DMS79 treated with DMSO at 0.1 percent for 48 hours (cell line): ENCODE measurements around the gene PAM16.

ENCODE experiments used
- DNase-seq: peaks from one replicate; lab custom pipeline; 2025; lab: John Stamatoyannopoulos, UW

Gene PAM16

DNA sequence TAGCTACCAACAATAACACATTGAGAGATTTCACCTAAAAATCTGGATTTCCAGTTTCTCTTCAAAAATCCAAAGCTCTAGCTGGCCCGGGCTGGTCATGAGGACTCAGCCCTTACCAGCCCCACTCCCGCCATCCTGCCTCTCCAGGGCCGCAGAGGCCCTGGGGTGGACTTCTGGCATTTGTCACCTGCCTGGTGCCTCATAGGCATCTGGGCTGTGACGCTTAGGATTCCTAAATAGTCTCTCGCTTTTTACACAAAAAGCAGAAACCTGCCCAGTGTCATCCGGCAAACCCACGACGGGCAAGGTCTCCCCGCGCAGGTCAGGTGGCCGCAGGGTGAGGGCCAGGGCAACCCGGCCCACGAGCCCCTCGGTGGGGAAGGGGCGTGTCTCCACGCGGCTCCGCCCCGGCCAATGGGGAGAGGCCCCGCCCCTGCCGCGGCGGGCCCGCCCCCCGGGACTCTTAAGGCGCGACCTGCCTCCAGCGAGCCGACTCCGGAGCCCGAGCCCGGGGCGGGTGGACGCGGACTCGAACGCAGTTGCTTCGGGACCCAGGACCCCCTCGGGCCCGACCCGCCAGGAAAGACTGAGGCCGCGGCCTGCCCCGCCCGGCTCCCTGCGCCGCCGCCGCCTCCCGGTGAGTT lies 20.4 kb upstream of the PAM16 start, which contains the start of gene VASN:
TSS of gene VASN (plus strand) at position 492 of the 644 bp plus-strand sequence. CDS start 9,030 bp downstream, outside the sequence.
- DNase-seq, result no peak

DNA sequence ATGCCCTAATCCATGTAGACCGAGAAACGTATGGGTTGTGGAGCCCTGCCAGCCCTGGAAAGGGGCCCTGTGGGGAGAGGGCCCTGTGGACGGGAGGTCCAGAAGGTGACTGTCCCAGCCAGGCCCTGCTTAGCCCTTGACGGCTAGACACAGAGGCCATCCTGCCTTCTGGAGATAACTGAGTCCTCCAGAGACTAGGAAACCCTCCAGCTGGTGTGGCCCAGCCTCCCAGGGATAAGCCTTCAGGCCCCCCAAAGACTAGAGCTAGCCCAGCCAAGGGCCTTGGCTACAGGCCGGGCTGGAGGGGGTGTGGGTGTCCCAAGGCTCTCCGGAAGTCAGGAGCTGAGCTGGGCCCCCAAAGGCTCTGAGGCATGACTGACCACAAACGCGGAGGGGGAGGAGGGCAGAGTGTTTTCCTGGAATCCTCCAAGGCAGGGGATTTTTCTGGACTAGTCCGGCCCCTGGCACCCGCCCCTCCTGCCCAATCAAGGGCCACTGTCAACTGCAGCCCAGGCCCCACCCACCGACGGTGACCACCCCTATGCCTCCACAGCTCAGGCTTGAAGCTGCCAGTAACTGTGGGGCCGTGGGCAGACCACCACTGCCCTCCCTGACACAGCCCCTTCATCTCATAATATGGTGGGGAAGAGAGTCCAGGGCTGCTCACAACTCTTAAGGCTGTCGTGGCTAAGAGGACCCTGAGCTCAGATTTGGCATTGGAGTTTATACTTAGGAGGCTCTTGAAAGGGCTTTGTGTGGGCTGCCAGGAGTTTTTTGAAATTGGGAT lies 19.6 kb upstream of the PAM16 start:
- no peak for DNase-seq

- DNase-seq, result no peak
Measured at GRCh38 chr16:4370151-4370550, 19.0 kb upstream of the PAM16 start.

GRCh38 chr16:4369007-4369733 lies 18.0 kb upstream of the PAM16 start:
- no peak for DNase-seq

GRCh38 chr16:4367393-4367856 lies 16.3 kb upstream of the PAM16 start:
- DNase-seq, result no peak

DNA sequence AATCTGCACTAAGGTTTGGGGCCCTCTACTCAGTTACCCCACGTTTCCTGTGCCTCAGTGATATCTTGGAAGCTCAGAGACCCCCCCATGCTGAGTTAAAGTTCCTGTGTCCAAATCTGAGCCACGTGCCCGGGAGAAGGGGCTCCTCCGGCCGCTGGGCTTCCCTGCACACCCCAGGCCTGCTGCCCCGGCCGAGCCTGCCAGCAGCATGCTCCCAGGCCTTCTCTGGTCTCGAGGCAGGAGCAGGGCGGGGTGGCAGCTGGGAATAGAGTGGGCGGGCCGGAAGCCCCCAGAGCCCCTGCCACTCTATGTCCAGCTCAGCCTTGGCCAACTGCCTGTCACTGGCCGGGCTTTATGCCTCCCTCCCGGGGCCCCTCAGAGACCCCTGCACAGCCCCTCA lies 14.9 kb upstream of the PAM16 start:
- DNase-seq, result no peak

DNA sequence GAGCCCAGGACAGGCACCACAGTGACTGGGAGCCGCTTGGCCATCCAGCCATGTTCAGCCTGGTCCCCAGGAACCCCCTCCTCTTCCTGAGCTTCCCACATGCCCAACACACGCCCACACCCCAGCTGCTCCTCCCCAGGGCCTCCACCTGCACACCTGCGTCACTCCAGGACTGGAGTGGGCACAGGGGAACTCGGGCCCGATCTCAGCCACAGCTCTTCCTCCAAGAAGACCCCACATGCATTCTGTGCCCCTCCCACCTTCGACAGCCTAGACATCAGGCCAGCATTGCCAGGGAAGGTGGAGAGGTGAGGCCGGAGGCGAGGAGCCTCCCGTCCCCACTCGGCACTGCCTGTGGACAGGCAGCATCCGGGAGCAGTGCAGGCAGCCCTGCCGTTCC lies 14.5 kb upstream of the PAM16 start:
- no peak for DNase-seq

DNA sequence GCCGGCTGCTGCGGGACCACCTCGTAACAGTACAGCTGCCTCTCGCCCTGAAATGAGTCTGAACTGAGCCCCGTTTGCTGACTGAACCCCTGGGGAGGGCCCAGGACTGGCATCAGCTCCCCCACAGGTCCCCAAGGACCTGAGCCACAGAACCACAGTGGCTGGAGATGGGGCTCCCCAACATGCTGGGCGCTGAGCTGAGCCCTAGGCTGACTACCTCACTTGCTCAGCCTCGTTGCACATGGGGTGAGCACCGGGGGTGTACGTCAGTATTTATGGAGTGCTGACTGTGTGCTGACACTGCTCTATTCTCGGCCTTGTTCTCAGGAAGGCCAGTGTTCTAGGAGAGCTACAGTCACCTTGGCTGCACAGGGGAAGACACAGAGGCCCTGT lies 13.9 kb upstream of the PAM16 start:
- DNase-seq, result no peak

GRCh38 chr16:4364196-4365013 lies 13.3 kb upstream of the PAM16 start:
- no peak for DNase-seq

DNA sequence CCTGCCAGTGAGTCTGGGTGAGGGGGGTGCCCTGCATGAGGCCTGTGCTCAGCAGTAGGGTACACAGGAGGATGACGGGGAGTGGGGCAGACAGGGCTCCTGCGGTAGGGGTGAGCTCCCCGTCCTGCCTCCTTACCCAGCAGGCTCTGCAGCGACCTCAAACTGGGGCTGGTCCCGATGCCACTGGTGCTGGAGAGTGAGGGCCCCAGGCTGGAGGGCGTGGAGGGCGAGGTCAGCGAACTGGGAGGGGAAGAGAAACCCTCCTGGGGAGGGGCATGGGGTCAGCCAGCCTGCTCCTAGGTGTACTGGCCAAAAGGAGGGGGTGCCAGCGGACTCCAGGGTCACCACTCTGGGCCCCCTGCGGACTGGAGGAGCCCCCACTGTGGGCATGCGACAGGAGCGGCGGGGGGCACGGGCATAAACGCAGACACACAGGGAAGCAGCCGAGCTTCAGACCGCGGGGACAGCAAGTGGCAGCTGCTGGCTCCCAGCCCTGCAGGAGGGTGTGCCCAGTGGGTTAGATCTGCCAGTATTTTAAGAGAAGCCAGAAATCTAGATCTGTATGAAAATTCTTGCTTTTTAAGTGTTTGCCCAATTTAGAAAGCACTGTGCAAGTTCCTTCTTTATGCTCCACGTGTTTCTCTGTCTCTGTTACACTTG lies 11.5 kb upstream of the PAM16 start:
- DNase-seq, result no peak

GRCh38 chr16:4361944-4362311 lies 10.8 kb upstream of the PAM16 start:
- DNase-seq, result no peak

- DNase-seq, result no peak
Measured at GRCh38 chr16:4361033-4361943, 10.2 kb upstream of the PAM16 start.

- no peak for DNase-seq
Measured at GRCh38 chr16:4360538-4361021, 9.5 kb upstream of the PAM16 start.

GRCh38 chr16:4359914-4360313 lies 8.8 kb upstream of the PAM16 start:
- no peak for DNase-seq

DNA sequence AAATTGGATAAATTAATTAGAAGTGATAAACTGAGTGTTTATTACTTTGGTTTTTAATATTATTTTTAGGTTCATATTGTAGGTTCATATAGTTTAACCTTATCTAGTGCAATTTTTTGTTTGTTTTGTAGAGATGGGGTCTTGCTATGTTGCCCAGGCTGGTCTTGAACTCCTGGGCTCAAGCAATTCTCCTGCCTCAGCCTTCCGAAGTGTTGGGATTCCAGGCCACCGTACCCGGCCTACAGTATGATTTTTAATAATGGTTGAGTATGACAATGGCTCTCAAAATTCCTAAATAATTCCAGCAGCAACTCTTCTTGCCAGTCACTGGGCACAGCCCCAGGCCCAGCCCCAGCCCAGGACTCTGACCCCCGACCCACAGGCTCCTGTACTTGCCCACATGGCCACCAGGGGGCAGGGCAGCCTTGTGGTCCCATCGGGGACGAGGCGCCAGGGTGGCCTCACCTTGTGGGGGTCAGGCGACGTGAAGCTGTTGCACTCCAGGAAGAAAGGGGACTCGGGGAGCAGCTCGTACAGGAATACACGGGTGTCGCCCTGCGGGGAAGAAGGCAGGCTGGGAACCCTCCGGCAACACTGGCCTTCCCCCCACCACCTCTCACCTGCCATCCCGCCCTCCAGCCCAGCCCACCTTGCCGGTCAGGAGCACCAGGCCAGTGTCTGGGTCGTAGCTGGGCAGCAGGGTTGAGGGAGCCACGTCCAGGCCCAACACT lies 7.9 kb upstream of the PAM16 start:
- no peak for DNase-seq

GRCh38 chr16:4358236-4358635 lies 7.1 kb upstream of the PAM16 start:
- no peak for DNase-seq

GRCh38 chr16:4356820-4357219 lies 5.7 kb upstream of the PAM16 start:
- no peak for DNase-seq

- no peak for DNase-seq
Measured at GRCh38 chr16:4354512-4355409, 3.6 kb upstream of the PAM16 start.
